Measurements from ENCODE around the gene PIK3R1.

PIK3R1 gene

DNA sequence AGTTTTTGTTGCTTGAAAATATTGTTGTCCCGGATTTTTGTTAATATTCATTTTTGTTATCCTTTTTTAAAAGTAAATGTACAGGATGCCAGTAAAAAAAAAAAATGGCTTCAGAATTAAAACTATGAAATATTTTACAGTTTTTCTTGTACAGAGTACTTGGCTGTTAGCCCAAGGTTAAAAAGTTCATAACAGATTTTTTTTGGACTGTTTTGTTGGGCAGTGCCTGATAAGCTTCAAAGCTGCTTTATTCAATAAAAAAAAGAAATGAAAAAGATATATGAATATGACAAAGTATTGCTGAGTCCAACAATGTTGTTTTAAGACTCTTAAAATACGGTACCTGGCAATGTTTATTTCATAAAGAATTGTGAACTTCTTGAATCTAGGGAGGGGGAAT lies 82.9 kb downstream of the PIK3R1 start:
- no peak for DNase-seq (ENCODE audit: low spot score)

DNA sequence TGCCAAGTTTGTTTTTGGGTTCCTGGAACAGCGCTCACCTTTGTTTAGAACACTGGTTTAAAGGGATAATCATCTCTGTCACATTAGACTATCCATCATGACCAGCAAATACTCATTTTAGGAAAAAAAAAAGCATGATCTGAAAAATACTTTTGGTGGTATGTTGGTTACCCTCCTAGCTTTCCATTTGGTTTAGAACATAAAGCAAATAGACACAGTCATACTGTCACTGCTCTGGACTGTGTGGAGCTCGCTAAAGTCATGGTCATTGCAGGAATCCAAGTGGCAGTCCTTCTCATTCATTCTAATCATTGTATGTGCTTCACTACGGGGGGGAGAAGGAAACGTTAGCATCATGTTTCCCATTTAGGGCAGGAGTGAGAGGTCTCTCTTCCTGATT lies 83.5 kb downstream of the PIK3R1 start:
- DNase-seq (ENCODE audit: low spot score), result no peak

DNA sequence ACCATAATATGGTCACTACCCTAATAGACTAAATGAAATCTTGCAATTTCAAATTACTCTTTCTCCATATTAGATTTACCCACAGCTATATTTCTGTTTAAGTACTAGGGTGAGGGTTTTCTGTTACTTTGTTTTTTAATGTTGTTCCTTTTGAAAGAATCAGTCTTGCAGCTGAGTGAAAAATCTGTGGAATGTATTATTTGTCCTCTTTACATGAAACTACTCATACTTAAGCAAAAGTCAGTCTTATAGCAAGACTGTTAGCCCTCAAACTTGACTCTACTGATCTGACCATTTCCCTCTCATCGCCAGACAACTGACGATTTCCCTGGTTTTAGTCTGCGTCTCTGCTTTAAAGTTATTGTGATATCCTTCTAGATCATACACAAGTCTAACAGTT lies 84.0 kb downstream of the PIK3R1 start:
- no peak for DNase-seq (ENCODE audit: low spot score)

DNA sequence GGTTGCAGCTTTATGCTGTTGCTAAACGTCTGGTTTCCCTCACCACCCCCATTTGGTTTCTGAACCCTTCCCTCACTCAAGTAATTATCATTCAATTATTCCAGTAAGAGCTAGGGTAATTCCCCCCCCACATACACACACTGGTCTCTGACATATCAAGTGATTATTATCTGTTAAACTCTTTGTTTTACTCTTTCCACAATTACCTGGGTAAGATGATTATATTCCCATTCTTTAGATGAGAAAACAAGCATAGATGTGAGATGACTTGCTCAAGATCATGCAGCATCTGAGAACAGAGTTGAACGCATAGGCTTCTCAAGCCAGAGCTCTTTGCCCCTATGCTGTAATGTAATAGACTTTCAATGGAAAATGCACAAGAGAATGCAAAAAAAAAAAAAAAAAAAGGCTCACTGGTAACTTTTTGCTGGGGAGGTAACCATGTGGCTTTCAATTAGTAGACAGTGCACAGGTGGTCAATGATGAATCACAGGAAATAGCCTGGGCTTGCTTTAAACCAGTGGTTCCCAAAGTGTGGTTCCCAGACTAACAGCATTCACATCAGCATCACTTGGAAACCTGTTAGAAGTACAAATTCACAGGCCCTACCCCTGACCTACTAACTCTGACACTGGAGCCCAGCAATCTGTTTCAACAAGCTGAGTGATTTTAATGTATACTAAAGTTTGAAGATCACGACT lies 87.6 kb downstream of the PIK3R1 start:
- DNase-seq (ENCODE audit: low spot score), result no peak

DNA sequence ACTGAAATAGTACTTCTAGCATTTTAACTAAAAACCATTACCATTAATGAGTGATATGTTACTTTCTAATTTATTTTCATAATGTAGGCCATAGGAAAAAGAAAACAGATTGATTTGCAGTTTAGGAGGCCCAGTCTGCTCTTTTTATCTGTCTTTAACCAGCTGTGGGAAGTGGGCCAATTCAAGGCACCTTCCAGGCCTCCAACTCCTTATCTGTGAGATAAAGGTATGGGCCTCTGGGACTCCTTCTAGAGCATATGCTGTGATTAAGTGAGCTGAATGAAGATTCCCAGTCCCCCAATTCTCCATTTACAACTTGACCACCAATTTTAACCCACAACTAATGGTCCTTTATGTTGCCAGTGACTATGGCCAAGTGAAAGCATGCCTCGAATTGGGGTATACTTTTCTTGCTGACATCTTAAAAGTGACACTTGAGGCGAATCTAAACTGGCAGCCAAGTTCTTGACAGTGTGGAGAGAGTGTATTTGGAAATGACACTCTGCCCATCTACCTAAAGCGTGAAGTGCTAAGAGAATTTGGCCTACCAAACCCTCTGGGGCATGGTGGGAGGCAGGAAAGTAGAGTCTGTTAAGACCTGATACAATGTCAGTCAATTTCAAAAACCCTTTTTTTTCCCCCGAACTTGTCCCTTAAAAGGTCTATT lies 88.3 kb downstream of the PIK3R1 start:
- no peak for DNase-seq (ENCODE audit: low spot score)

DNA sequence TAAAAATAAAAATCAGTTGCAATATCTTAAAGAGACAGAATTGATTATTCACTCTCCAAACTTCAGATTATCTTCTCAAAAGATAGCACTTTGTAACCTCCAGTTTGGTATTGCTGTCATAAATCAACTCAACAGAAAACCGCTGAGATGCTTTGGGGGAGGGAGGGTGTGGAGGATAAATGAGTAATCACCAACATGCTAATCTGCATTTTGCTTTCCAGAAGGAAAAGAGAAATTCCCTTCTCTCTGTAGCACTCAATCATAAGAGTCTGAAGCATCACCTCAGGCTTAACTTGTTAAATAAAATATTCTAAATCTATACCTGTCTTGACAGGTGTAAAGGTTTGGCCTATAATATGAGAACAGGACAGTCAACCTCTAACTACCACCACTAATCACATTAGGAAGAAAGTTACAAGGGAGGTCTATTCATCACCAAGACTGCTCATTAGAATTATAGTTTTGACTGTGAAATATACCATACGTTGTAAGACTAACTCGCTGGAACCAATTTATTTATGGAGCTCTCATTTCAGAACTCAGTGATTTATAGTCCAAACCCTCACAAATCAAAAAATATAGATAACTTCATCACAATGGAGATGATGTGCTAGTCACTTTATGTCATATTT lies 89.0 kb downstream of the PIK3R1 start:
- peak; percentile 46 for DNase-seq (ENCODE audit: low spot score)

DNA sequence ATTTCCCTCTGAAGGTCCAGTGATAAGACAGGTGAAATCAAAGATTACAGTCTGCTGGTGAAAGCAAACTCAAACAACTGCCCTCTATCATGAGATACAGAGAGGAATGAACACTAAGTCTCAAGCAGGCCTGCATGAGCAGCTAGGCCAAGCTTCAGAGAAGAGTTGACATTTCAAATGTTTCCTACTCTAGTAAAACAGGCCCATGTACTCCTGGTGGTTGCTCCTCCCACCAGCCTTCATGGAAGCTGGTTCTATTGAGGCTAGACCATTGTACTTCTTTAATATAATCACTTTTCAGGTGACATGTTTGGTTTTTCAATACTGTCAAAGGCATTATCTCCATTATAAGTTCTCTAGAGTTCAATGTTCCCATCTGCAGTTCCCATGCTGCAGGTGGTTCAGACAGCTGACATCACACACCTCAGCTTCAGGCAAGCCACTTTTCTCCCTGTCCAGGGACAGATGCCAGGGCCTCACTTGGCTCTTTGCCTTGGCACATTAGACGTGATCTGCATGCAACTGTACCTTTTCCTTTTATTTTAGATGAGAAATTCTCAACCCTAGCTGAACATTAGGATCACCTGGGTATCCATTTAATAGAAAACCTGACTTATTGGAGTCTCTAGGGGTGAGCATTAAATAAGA lies 89.8 kb downstream of the PIK3R1 start:
- no peak for DNase-seq (ENCODE audit: low spot score)

DNA sequence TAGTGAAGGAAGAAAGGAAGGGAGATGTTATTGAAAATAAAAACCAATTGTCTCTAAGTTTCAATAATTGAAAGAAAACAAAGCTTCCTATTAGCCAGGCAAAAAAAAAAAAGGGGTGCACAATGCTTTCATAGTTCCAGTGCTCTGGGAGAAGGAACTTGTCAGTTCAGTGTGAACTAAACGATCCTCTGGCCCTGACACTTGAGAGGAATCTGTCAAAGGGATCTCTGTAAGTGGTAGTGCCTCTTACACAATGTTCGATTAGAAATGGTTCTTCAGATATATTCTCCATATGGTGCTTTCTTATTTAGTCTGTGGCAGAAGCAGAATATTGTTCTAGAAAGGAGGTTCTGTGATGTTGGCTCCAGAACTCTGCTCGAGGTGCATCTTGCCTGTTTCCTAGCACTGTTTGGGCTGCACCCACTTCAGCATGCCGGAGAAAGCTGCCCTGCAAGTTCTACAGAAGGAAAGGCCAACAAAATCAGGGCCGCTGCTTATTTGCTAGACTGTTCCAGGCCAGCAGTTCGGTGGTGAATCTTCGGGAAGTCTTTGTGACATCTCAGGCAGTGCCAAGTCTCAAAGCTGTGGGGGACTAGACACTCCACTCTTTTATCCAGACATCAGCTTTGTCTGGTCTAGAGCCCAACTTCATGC lies 90.9 kb downstream of the PIK3R1 start:
- DNase-seq (ENCODE audit: low spot score), result no peak

DNA sequence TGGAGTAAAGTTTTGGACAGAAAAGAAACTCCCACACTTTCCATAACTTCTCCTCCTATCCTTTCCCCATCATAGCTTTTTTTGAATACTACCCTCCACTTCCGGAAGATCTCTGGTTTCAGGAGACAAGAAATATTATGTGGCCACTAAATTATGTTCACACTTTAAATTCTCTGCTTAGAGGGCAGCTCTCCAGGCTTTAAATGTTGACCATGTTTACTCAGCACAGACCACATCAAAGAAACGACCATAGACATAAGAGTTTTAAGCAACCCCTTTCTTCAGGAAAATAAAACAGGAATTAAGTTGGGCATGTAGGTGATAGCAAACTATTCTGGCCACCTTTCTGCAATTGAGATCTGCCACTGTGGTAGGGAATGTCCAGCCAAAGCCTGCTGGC lies 97.8 kb downstream of the PIK3R1 start:
- no peak for DNase-seq (ENCODE audit: low spot score)

DNA sequence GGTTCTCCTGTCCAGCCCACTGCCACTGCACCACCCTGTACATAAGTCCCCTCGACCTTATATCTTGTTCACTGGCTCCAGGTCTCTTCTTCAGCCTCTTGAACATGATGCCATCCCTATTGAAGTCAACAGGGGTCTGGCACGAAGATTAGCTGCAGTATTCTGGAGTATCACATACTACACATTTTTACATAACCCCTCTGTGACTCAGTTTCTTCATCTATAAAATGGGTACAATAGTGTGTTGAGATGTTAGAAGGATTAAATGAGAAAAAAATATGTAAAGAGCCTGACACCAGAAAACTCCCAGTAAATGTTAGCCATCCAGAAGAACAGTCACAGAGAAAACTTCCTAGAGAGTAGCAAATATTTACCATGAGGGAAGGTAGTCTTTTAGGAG lies 98.9 kb downstream of the PIK3R1 start:
- no peak for DNase-seq (ENCODE audit: low spot score)

DNA sequence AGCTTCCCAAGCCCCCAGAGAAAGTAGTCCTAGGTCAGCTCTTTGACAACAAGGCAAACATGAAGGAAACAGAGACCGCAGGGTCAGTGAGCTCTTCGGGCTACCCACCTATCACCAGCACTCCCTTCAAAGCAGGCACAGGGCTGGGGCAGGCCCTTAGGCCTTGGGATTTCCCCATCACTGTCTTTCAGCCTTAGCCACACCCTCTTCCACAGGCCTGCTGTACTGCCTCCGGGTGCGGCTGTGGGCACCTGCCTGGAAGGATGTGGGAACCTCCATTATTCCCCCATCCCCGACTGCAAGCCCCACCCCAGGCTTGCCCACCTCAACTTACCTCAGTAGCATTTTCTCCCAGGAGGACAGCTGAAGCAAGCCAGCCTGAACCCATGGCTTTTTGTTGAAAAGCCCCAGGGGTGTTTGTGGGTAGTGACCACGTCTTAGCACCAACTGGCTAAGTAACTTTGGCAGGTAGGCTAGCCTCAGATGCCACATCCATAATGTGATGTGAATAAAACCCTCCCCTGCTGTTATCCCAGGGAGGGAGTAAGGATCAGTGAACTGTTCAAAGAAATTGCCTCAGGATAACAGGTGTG lies 100.2 kb downstream of the PIK3R1 start:
- DNase-seq (ENCODE audit: low spot score), result no peak

DNA sequence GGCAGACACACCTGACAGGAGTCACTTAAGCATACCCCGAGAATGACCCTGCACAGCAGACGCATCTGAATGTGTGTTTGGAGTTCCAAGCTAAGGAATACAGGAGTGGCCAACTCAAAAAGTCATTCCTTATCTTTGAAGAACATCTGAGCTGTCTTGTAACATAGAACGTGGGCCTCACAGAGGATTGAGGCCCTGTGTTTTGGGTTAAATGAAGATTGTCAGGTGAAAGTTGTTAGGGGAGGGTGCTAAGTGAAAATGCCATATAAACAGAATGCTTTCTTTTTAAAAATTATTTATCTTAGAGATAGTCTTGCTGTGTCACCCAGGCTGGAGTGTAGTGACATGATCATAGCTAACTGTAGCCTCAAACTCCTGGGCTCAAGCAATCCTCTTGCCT lies 100.9 kb downstream of the PIK3R1 start:
- DNase-seq (ENCODE audit: low spot score), result no peak

DNA sequence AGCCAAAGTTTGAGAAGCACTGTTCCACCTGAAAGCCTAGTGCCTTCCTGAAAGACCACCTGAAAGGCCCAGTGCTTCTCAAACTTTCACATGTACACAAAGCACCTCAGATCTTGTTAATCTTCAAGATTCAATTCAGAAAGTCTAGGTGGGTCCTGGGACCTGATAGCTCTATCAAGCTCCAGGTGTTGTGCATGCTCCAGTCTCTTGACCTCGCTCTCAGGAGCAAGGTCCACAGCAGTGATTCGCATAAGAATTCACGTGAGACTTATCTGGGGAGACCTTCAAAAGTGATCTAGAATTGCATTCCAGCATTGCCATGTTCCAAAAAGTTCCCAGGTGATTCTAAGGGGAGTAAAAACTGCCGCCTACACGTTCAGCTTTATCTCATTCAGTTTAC lies 102.1 kb downstream of the PIK3R1 start:
- no peak for DNase-seq (ENCODE audit: low spot score)

DNA sequence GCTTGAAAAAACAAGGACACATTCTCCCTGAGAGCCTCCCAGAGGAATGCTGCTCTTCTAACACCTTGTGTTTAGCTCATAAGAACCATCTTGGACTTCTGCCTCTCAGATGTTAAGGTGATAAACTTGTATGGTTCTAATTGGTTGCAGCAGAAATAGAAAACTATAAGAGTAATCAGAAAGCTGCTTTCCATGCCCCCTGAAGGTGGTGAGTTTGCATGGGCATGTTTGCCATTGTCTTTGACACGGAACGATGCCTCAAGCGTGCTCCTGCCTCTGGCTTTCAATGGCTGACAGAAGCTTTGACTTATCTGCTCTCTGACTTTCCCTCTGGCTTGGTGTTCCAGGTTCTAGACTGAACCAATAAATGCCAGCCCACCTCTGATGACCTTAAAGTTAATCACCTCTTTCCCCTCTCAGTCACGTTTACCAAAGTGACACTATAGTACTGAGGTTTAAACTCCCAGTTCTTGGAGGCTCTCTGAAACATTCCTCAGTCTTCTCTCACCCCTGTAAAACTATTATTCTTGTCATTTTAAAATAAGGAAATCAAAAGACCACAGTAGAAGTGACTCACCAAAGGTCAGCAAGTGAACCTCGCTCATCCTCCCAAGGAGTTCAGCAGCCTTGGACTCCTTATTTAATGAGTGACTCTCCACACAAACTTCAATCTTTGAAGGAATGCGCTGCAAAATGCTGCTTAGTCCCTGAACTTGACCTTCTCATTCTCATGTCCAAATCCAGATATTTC lies 103.6 kb downstream of the PIK3R1 start:
- peak; percentile 51 for DNase-seq (ENCODE audit: low spot score)

DNA sequence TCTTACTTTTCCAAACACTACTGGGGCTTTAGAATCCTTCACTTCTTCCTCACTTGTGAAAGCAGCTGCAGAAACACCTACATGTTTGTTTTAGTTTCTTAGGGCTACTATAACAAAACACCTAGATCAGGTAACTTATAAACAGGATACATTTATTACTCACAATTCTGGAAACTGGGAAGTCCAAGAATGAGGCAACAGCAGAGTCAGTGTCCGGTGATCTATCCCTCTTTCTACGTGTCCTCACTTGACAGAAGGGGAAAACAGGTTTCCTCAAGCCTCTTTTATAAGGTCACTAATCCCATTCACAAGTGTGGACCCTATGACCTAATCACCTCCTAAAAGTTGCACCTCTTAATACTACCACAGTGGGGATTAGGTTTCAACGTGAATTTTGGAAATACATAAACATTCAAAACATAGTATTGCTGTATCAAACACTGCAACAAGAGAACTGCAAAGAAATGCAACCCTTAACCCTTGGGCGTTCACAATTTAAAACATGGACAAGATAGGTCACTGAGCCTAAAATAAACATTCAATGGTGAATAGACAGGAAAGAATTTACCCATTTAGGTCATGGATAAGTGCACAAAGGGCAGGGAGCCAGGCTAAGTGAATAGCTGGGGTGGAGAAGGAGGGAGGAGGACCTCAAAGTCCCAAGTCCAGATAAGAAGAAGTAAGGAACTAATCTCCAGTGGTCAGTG lies 104.3 kb downstream of the PIK3R1 start:
- no peak for DNase-seq (ENCODE audit: low spot score)

DNA sequence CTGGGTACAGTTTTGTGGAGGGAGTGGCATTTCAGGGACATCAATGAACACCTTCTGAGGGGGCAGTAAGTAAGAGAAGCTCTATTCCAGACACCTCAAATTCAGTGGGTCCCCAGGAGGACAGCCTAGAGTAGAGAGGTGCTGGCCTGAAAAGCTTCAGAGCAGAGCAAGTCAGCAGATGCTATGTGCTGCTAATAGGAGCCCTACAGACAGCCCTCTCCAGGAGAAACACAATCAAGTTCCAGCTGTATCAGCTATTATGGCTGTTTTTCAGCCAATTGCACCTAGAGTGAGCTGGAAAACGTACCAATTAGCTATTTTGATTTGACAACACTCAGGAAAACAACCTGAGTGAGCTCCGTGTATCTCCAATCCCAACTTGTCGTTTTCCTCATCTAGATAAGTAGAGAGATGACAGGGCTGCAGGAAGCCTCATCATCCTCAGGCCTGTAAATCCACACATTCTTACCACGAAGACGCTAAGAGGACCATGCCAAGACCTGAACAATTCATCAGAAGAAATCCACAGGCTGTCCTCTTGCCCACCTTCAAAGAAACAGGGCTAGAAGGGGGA lies 104.9 kb downstream of the PIK3R1 start:
- DNase-seq (ENCODE audit: low spot score), result no peak

DNA sequence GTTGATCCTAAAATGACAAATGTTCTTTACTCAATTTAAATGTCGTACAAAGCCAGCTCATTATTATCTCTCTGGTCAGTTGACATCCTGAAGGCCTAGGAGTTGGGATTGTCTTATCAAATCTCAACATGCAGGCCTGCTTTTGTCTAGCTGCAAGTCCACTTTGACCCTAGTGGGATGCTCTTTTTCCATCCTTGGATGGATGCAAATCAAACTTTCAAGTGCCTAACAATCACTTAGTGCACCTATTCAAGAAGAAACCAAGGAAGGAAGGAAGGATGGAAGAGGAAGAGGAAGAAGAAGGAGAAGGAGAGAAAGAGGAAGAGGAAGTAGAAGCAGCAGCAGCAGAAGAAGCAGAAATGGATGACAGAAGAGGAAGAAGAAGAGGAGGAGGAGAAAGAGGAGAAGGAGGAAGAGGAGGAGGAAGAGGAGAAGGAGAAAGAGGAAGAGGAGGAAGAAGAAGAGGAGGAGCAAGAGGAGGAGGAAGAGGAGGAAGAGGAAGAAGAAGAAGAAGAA lies 109.6 kb downstream of the PIK3R1 start:
- no peak for DNase-seq (ENCODE audit: low spot score)

DNA sequence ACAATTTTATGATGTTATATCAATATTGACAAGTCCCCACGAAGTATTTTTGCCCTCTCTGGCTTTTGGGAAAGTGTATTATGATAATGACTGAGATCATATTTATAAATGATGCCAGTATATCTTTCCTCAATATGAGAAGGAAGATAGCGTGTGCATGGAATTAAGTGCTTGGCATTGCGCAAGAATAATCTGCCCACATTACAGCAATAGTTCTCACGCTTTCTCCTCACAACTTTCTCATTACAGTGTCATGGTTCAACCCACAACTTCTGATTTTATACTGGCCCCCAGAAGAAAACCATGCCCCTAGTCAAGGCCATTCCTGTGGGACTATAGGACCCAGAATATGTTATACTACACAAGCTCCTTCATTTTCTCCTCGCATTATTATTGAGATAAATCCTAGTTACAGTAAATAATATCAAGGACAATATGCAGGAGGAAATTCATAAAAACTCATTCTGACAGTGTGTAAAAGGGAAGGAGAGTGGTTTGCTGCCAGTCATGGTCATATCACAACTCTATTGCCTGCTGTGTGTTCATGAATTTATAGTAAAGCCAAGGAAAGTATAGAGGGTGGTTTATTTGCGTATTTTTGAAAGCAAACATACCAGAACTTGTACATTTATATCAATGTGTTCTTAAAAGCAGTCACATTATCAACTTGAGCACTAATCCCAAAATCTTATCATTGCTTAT lies 114.1 kb downstream of the PIK3R1 start:
- DNase-seq (ENCODE audit: low spot score), result no peak

DNA sequence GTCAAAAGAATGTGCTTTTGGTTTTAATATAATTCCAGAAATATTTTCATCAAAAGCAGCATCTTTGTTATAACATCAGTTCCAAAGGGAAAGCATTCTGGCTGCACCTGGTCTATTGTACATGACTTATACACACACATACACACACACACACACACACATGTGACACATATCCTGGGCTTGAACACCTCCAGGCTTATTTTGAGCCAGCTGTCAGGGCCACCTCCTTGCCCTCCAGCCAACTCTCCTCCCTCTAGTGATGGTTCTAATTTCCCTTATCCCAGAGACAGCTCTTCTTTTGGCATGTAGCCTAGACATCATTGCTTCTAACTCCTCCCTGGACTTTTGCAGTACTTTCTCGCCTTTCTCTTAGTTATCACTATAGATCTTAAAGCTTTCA lies 115.0 kb downstream of the PIK3R1 start:
- DNase-seq (ENCODE audit: low spot score), result peak; percentile 31
